HuH-7 (cell line): ENCODE data around the gene PACS1.
"Not testable (repeated sequence)": the region's sequence is repeated elsewhere in the genome, so short reads cannot be mapped to it uniquely, and the experiment has no call there.

Experiments
- DNase-seq: peaks from one replicate; pipeline ENCODE4 v3.0.0; 2011; ENCODE audit warnings: low spot score

The PACS1 gene

GRCh38 chr11:66276619-66277018, 206.5 kb downstream of the PACS1 start:
- not testable (repeated sequence) for DNase-seq

DNA sequence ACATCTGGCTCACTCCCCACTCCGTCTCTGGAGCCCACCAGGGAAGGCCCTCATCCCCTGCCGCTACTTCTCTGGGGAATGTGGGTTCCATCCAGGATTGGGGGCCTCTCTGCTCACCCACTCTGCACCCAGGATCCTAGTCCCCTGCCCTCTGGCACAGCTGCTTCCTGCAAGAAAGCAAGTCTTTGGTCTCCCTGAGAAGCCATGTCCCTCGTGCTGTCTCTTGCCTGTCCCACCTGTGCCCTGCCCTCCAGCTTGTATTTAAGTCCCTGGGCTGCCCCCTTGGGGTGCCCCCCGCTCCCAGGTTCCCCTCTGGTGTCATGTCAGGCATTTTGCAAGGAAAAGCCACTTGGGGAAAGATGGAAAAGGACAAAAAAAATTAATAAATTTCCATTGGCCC, 207.0 kb downstream of the PACS1 start:
- not testable (repeated sequence) for DNase-seq

- peak; percentile 100 for DNase-seq
Observed at GRCh38 chr11:66277471-66278362, 207.6 kb downstream of the PACS1 start, which contains the start of gene CNIH2. TSS of gene CNIH2 (plus strand) at chr11:66278175. CDS start at chr11:66278457, 282 bp downstream.

GRCh38 chr11:66278363-66279091, 208.5 kb downstream of the PACS1 start:
- peak; percentile 80 for DNase-seq

DNA sequence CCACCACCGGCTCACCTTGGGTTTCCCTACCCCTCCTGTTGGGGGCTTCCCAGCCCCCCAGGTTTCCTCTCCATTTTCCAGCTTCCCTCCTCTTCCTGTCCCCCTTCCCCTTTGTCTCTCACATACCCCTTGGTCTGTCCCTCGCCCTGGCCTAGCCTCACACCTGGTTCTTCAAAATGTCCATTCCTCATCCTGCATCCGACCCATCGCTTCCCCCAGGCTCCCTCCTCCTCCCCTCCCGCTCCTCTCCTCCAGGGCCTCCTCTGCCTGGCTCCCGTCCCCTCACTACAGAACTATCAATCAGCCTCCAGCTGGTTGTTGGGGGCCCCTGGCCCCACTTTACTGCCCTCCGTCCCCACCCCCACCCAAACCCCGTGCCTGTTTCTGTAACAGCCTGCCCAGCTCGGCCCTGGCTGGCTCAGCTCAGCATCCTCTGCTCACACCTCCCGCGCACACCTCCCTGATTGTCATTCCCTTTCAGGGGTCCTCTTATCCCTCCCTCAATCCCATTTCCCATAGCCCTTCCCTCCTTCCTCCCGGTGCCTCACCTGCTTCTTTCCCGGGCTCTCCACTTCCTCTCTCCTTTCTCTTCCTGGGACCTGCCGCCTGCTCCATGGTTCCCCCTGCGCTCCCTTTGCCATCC, 209.1 kb downstream of the PACS1 start:
- DNase-seq: peak; percentile 75

DNA sequence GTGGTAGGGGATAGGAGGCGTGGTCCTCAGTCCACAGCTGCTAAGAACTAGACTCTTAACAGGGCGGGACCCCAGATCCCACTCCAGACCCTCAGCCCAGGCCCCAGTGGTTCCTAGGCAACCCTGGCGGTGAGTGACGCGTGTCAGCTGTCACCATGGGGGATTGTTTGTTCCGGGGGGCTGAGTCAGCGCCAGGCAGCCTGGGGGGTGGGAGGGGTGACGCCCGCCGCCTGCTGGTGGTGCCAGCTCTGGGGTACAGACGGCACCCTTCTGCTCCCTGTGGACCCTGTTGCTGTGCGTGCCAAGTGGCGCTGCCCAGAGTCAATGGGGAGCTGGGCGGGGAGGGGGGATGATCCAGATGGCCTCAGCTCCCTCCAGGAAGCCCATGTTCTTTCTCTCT, 210.4 kb downstream of the PACS1 start:
- DNase-seq: no peak

- no peak for DNase-seq
Observed at GRCh38 chr11:66281001-66281400, 210.9 kb downstream of the PACS1 start.

DNA sequence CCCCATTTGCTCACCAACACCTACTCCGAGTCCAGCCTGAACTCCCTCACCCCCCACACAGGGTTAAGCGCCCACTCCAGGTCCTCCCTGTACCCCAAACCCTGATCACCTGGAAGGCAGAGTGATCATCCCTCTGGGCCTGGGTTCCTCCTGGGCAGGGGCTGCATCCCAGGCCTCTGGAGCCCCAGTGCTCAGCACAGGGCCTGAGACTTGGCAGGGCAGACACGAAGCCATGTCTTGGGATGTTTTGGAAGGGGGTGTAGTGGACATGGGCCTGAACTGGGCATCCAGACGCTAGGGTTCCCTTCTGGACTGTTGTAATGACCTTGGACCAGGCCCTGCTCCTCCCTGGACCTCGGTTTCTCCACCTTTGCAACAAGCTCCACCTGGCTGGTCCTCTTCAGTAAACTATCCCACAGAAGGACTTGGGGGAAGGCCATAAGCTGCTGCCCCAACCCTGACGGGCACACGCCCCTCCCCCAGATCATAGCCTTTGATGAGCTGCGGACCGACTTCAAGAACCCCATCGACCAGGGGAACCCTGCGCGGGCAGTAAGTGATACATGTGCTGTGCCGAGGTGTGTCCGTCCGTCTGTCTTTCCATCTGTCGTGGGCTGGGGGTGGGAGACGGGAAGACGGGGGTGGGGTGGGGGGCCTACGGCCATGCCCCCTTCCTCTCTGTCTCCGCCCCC, 211.8 kb downstream of the PACS1 start:
- no peak for DNase-seq

GRCh38 chr11:66282468-66283455, 212.7 kb downstream of the PACS1 start:
- peak; percentile 100 for DNase-seq

DNA sequence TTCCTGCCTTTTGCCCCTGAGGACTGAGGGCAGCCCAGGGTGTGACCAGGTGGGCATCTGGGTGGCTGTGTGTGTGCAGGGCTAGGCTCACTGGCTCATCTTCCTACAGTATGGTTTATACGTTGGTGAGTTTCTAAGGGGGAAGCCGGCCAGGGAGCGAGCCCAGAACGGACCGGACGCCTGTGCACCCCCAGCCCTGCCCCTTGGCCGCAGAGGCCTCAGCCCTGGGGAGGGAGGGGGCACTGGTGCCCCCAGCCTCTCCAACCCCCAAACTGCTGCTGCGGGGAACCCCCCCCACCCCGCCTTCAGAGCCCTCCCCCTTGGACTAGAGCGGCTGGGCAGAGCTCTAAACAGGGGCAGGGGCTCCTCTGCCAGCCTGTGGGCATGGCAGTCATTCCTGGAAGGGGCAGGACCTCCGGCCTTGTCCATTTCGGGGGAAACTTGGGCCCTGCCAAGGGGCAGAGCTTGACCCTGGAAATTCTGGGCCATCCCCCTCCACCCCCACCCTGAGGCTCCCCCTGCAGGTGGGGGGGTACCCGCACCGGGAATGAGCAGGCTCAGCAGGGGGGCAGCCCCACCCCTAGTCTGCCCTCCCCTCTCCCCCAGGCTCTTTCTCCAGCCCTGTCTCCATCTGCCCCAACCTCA, 213.5 kb downstream of the PACS1 start:
- no peak for DNase-seq

DNA sequence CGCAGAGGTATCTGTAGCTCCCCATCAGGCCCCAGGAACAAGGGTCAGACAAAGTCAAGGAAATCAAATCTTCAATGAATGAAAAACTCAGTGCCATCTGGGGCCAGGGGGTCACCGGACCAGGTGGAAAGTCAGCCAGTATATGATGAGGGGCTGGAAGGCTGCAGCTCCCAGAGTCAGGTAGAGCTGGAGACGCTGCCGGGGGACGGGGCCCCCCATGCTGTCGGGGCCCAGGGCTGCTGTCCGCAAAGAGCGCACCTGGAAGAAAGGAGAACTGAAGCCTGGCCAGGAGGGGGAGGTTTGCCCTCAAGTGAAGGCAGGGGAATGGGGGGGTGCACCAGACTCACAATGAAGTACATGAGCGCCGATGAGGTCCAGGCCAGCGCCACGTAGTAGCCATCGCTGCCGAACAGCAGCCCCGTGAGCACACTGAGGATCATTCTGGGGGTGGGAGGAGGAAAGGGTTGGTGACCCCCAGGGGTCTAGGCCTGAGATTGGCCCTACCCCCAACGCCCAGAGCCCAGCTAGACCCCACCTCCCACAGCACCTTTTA, 214.5 kb downstream of the PACS1 start:
- no peak for DNase-seq

GRCh38 chr11:66285250-66285947, 215.3 kb downstream of the PACS1 start:
- no peak for DNase-seq

DNA sequence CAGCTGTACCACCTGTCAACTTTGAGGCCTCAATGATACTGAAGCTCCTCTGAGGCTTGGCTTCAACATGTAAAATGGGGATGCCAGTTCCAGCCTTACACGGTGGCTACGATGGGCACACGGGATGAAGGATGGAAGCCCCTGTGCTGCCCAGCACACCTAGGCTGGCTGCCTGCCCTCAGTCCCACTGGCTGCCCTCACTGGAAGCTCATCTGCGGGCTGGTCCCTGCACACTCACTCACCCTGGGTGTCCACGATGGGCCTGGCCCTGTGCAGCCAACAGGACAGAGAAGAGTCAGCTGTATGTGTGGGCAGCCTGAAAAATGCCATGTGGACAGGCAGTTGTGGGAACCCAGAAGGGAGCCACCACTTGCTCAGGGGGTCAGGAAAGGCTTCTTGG, 216.6 kb downstream of the PACS1 start:
- DNase-seq: no peak

DNA sequence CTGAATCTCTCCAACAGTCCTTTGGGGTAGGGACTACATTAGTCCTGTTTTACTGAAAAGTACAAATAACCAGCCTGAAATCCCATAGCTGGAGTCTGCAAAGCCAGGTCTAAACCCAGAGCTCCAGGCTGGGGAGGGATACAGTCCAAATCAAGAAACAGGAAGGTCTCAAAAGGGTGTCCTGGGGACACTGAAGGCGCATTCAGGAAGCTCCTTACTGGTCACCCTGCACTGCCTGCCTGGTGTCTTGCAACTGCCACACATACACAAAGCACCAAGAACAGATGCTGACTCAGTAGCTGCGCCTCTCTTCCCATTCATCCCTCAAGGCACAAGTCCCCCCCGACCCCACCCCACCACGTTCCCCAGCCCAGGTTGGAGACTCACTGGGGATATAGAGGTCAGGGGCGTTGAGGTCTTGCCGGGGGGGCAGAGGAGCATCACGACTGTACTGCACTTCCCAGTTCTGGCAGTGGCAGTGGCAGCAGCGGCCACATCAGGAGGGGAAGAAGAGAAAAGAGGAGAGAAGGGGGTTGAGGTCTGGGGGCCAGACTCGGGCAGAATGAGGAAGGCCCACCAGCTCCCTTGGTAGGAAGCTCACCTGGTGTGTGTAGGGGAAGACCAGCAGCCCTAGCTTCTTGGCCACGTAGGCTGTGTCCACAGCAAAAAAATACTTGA, 217.3 kb downstream of the PACS1 start:
- no peak for DNase-seq

DNA sequence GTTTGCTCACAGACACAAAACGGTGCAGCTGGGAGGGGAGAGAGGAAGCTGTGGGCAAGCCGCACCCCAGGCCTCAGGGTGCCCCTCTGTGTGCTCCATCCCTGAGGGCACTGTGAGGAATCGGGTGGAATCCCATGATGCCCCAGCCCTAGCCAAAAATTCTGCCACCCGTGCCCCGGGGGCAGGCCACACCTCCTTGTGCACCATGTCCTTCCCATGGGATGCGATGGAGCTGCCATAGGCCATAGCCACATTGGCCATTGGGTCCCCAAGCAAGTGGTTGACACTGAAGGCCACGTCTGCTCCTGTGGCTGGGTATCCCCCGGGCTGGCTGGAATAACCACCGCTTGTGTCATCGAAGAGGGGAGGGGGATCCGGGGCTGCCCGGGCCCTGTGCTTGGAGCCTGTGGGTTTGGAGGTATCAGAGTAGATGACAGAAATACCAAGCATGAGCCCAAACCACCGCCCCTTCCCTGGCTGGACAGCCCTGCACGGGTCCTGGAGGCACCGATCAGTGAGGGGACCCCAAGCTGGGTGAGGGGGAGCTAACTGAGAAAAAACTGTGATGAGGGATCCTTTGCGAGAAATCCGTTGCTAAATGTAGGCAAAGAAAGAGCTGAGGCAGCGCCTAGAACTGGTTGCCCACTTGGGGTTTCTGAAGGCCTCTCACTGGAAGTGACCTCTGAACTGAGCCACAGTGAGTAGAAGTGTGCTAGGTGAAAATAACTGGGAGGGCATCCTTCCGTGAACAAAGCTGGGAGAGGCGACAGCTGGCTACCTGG, 218.0 kb downstream of the PACS1 start:
- DNase-seq: peak; percentile 88

DNA sequence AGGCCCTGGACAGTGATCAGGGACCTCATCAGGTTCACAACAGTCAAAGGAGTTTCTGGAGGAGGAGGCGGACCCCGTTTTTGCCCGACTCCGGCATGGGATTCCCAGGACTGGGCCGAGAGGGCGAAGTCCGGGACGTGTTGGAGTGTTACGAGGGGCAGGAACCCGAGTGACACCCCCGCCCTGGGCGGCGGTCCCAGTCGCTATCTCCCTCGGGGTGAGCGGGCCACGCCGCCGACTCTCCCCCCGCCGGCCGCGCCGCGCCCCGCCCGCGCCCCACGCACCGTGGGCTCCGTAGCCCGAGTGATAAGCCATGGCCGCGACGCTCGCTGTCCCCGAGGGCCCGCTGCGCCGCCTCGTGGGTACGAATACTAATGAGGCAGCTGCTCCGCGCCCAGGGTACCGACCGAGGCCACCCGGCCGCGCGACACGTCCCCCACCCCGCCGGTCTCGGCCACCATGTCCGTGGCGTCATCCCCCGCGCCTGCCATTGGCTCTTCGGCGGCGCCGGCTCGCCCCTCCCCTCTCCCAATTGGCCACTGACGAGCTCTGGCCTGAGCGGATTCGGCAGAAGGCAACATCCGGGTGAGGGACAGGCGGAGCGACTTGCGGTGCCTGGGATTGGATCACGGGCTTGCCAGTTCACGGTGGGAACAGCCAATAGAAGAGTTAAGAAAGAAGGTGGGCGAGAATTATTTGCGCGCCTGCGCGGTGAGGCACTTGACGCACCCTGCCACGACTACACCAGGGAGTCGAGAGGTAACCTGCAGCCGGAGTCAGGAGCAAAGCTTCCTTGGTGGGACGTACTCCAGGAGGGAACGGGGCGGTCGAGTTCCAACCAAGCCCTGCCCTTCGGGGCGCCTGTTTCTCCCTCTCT, 218.8 kb downstream of the PACS1 start, which contains the start of gene YIF1A:
Gene YIF1A, minus strand, starts transcription at position 473 of the 877 bp plus-strand sequence. Its CDS starts 158 bp downstream, at position 315.
- peak; percentile 100 for DNase-seq
